ENCODE results near the gene PRM2. TPM values are rescaled to one million over a fixed set of nuclear protein-coding genes. Genes with fewer than 3 reads are reported as not detected.

The PRM2 gene
- total RNA-seq, 1 experiment from 2014 or later = not detected

- no peak overlapping the region for H3K18ac ChIP-seq (ENCODE audit: insufficient read length, low read depth, low read length)
- no peak overlapping the region for H2AFZ ChIP-seq (ENCODE audit: low read length)
- H2BK20ac ChIP-seq (ENCODE audit: low read depth, low read length, poor library complexity, severe bottlenecking) = no peak overlapping the region
- no peaks in the 10 kb centered on the region for H3K79me2 ChIP-seq (ENCODE audit: insufficient read depth, low read length)
- no peak overlapping the region for H2BK15ac ChIP-seq (ENCODE audit: low read depth, low read length)
- no peaks in the 10 kb centered on the region for H4K20me1 ChIP-seq (ENCODE audit: control insufficient read depth, insufficient read depth, insufficient read length)
- H3K4me1 ChIP-seq (ENCODE audit: insufficient read depth, low read length) = peaks cover 5% of the 10 kb centered on the region; the same call in 1 of the 2 replicates
- no peak overlapping the region for H3K14ac ChIP-seq (ENCODE audit: insufficient read depth, low read length)
- no peak overlapping the region for H2BK5ac ChIP-seq (ENCODE audit: insufficient read length, low read length)
- H3K27ac ChIP-seq (ENCODE audit: insufficient read length, low read depth, low read length) = no peak overlapping the region
- H3K23me2 ChIP-seq (ENCODE audit: insufficient read length, low read depth, low read length, poor library complexity, severe bottlenecking) = peaks cover 9% of the 10 kb centered on the region
- no peak overlapping the region for H4K5ac ChIP-seq (ENCODE audit: insufficient read length, low read depth, low read length)
- H3K56ac ChIP-seq (ENCODE audit: insufficient read length, low read depth, low read length) = no peak overlapping the region
- no peaks in the 10 kb centered on the region for H3K36me3 Mint-ChIP-seq (ENCODE audit: insufficient read depth in 1 of 3, low read depth in 3 of 3)
- peak; percentile 63 for DNase-seq
- H3K27me3 ChIP-seq (ENCODE audit: insufficient read depth, low read length) = no peaks in the 10 kb centered on the region
- H2AK5ac ChIP-seq (ENCODE audit: insufficient read length, low read length) = no peak overlapping the region
- no peak overlapping the region for H2BK12ac ChIP-seq (ENCODE audit: insufficient read length, low read depth, low read length)
- TF ChIP-seq CTCF (conservative IDR thresholded peaks at IDR 0.05) = no peak
- H3K79me1 ChIP-seq (ENCODE audit: insufficient read depth, low read depth, low read length, poor library complexity, severe bottlenecking) = no peaks in the 10 kb centered on the region
- H3K9me3 ChIP-seq (ENCODE audit: control insufficient read depth, low read depth, low read length) = no peaks in the 10 kb centered on the region
- no peak overlapping the region for H3K9ac ChIP-seq (ENCODE audit: extremely low read depth, insufficient read length, low read length)
- no peaks in the 10 kb centered on the region for H3K9me3 Mint-ChIP-seq
- no peak overlapping the region for H2BK120ac ChIP-seq (ENCODE audit: low read depth, low read length, poor library complexity, severe bottlenecking)
- no peak overlapping the region for H3K4me3 Mint-ChIP-seq
- no peaks in the 10 kb centered on the region; the same call in 1 of the 2 replicates for H3K27me3 Mint-ChIP-seq (ENCODE audit: low read depth)
- H3K4ac ChIP-seq (ENCODE audit: low read depth, low read length) = no peak overlapping the region
- H4K91ac ChIP-seq (ENCODE audit: insufficient read length, low read depth, low read length) = no peak overlapping the region
- no CpG with 5 or more reads among the region's 3 CpGs for WGBS (ENCODE audit: extremely low coverage, insufficient read length, low lambda C conversion rate)
- no peak overlapping the region for H3K4me2 ChIP-seq (ENCODE audit: insufficient read depth, insufficient read length, low read length)
- H4K8ac ChIP-seq (replicated peaks; ENCODE audit: insufficient read length, low read depth, low read length) = no peak overlapping the region
- peak overlapping the region in 1 of 3 experiments; percentile 76; a peak in 1 of 7 replicates for H3K27ac Mint-ChIP-seq
- no peak overlapping the region for H3T11ph ChIP-seq (ENCODE audit: low read length)
- peaks cover 15 to 18% of the 10 kb centered on the region in 2 experiments for H3K4me1 Mint-ChIP-seq
- H3K23ac ChIP-seq (ENCODE audit: insufficient read length, low read depth, low read length) = no peak overlapping the region
These were observed 15.7 kb downstream of the PRM2 start for GRCh38 chr16:11260596-11260966.

Data from H9 (cell line).